GM12891 (cell line): ENCODE results near the gene GRIN2C.

Source experiments
- DNase-seq: peaks from one replicate; pipeline ENCODE4 v3.0.0; 2011; ENCODE audit warnings: low spot score; ENCODE audit not compliant: insufficient read length
- FAIRE-seq: peaks from 2 replicates; lab custom pipeline; 2011; peaks lifted over from hg19 to GRCh38; lab: Jason Lieb, UNC
- PAX5 ChIP-seq: IDR thresholded peaks from 2 replicates; pipeline ENCODE4 v1.6.1; 2011; ENCODE audit warnings: low read length, moderate library complexity, mild to moderate bottlenecking; ENCODE audit not compliant: insufficient read depth, severe bottlenecking
- POLR2A ChIP-seq: IDR thresholded peaks from 2 replicates; pipeline ENCODE4 v1.6.1; 2011; ENCODE audit warnings: low read depth, low read length, control low read depth
- POLR2AphosphoS5 ChIP-seq: IDR thresholded peaks from 2 replicates; pipeline ENCODE4 v1.6.1; 2011; ENCODE audit warnings: low read depth, low read length, control low read depth
- POU2F2 ChIP-seq: IDR thresholded peaks from 2 replicates; pipeline ENCODE4 v1.6.1; 2011; ENCODE audit warnings: low read depth, mild to moderate bottlenecking, control low read depth, low read length, moderate library complexity
- SPI1 ChIP-seq: IDR thresholded peaks from 2 replicates; pipeline ENCODE4 v1.6.1; 2011; ENCODE audit warnings: low read depth, low read length, control low read depth
- TAF1 ChIP-seq: IDR thresholded peaks from 2 replicates; pipeline ENCODE4 v1.6.1; 2011; ENCODE audit warnings: low read depth, low read length, control low read depth

Gene GRIN2C

DNA sequence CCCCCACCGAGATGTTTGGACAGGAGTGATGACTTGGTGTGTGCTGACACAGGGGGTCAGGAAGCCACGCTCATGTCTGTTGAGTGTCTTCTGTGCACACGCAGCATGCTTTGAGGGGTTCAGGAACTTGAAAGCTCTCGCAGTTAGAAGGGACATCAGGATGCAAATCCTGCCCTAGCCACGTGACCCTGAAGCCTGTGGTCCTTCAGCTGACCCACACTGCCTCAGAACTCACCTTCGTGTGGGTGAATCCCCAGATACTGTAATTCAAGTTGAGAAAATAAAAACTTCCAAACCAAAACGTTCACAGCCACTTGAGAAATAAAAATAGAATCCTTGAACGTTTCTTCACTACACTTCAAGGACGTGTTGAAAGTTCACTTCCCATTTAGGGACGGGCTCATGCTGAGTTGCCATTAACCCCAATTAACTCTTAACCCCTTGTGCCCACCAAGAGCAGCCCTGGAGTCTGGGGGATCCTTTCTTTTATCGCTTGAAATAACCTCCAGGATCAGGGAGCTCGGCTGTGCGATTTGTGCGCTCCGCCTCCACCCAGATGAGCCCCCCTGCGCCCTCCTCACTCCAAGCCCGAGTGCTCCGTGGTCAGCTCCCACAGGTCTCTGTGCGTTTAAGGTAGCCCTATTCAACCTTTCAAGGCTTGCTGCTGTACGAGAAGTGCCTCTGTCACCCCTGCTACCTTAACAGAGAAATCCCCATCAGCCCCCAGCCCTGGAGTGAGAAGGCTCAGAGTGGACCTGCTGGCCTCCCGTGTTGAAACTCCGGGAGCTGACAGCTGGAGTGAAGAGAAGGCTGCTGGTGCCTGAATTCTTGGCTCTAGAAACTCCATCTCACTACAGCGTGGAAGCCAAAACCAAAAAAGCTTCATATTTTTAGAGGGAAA, 47.3 kb downstream of the GRIN2C start:
- no peak for FAIRE-seq
- TF ChIP-seq TAF1, result no peak
- no peak for TF ChIP-seq POLR2AphosphoS5
- no peak for TF ChIP-seq PAX5
- TF ChIP-seq POLR2A, result no peak
- TF ChIP-seq SPI1, result no peak
- TF ChIP-seq POU2F2, result no peak
- DNase-seq, result no peak

DNA sequence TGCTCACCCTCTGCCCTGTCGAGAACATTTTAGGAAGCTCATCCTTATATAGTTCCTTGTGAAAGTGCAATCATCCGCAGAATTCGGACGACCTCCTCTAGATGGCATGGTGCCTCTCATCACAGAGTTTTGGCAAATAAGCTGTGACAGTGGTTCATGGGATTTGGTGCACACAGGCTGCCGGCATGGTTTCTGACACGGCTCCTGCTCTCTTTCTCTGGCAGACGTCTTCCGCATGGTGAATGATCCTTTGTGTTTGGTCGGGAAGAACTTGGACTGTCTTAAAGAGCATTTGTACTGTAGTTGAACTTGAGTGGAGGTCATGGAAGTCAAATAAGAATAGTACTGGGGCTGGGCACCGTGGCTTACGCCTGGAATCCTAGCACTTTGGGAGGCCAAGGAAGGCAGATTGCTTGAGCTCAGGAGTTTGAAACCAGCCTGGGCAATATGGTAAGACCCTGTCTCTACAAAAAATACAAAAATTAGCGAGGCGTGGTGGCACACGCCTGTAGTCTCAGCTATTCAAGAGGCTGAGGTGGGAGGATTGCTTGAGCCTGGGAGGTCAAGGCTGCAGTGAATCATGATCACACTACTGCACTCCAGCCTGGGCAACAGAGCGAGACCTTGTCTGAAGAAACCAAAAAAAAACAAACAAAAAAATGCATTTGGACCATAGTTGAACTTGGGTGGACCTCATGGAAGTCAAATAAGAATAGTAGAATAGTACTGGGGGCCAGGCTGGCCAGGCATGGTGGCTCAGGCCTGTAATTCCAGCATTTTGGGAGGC, 48.8 kb downstream of the GRIN2C start:
- TF ChIP-seq POU2F2 (no peak), SPI1 (no peak), POLR2AphosphoS5 (no peak), PAX5 (no peak), POLR2A (no peak), TAF1 (no peak)
- FAIRE-seq (no peak), DNase-seq (no peak)

DNA sequence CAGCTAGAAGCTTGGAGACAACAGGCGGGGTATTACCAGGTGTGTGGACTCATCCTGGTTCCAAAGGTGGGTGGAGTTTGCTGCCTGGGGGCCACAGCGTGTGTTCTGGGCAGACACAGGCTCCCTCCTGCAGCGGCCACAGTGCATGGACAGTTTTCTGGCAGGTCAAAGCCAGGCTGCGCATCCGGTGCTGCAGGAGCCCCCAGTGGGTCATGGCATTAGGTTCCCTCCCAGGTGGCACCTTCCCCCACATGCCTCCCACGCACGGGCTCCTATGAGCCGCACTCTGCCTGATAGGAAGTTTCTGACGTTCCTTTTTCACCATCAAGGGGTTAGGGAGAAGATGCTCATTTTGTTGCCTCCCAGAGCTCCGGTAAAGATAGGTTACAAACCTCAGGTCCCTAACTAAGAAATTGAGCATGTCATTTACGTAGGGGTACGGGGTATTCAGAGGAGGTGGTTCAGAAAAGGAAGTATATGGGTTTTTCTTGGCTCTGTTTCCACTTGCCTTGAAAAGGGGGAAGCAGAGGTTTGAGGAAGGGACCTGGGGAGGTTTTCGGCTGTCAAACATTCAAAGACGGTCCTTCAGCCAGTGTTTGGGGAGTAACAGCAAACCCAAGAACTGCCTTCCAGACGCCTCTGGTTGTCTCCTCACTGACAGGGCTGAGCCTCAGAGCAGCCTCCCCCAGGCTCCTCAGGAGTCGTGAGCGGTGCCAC, 50.8 kb downstream of the GRIN2C start:
- FAIRE-seq (no peak), DNase-seq (no peak)
- no peak for TF ChIP-seq SPI1
- TF ChIP-seq POLR2A, result no peak
- no peak for TF ChIP-seq POLR2AphosphoS5
- no peak for TF ChIP-seq POU2F2
- TF ChIP-seq TAF1, result no peak
- TF ChIP-seq PAX5, result no peak

DNA sequence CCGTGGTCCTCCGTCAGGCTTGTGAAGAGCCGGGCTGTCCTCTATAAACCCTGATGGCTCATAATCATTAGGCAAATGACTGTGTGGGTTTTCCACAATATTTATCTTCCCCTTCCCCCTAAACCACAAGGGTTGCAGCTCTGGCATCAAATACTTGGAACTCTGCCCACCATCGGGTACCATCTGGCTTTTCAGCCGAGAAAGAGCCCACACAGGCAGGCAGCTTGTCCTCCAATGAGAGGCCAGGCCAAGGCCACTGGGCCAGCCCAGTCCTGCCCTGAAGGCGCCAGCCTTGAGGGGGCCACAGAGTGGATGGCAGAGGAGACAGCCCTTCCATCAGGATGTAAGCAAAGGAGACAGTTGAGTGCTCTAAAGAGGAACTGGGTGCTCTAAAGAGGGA, 51.8 kb downstream of the GRIN2C start:
- DNase-seq (no peak), FAIRE-seq (no peak)
- no peak for TF ChIP-seq POU2F2
- TF ChIP-seq POLR2AphosphoS5, result no peak
- TF ChIP-seq PAX5, result no peak
- no peak for TF ChIP-seq TAF1
- no peak for TF ChIP-seq POLR2A
- TF ChIP-seq SPI1, result no peak

DNA sequence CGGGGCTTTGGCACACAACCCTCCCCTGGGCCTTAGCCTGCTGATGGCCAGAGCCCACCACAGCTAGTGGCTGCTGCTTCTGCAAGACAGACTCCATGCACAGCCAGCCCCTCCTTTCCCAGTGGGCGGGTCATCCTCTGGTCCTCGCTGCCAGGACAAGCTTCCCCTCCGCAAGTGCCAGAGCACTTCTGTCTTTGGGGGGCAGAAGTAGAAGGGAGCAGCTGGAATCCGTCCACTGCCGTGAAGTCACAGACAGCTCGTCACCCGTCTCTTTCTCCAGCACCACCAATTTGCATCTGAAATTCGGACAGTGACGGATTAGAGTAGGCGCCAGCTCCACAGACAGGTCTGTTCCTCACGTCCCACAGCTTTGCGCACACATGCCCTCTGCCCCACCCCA, 52.2 kb downstream of the GRIN2C start:
- DNase-seq (no peak), FAIRE-seq (no peak)
- TF ChIP-seq POLR2A (no peak), POU2F2 (no peak), PAX5 (no peak), TAF1 (no peak), POLR2AphosphoS5 (no peak), SPI1 (no peak)

DNA sequence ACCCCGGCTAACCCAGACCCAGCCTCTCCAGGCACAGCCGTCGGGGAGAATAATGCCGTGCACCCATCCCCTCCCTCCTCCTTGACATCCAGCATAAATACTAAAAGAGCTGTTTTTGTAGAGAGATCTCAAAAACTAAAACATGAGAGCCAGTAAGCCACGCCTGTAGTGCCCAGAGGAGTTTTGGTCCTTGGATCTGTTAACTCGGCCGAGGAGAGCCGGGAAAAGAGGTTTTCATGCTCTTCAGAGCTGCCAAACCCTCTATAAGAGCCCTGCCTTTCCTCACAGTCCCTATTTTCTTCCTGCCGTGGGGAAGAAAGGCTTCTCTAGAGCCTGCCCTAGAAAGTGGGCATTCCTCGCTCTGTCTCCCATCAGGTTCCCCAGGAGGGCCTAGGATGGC, 53.4 kb downstream of the GRIN2C start:
- no peak for FAIRE-seq
- no peak for DNase-seq
- no peak for TF ChIP-seq PAX5
- no peak for TF ChIP-seq TAF1
- TF ChIP-seq POU2F2, result no peak
- TF ChIP-seq POLR2AphosphoS5, result no peak
- no peak for TF ChIP-seq SPI1
- TF ChIP-seq POLR2A, result no peak

DNA sequence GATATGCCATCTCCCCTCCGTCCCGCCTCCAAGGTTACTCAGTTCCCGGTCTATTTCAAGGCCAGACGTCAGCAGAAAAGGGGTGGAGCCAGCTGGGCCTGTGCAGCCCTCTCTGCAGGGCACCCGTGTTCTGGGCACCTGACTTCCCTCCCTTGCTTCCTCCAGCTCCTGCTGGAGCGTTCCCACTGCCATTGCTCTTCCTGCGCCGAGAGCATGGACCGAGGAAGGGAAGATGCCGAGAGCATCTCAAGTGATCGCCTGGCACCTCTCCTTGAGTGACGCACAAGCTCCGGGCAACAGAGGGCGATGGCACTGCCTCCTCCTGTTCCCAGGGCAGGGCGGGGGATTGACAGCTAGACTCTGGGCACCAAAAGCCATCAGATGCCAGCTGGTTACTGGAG, 54.1 kb downstream of the GRIN2C start:
- no peak for FAIRE-seq
- DNase-seq, result no peak
- TF ChIP-seq POLR2AphosphoS5 (no peak), PAX5 (no peak), POLR2A (no peak), TAF1 (no peak), POU2F2 (no peak)

DNA sequence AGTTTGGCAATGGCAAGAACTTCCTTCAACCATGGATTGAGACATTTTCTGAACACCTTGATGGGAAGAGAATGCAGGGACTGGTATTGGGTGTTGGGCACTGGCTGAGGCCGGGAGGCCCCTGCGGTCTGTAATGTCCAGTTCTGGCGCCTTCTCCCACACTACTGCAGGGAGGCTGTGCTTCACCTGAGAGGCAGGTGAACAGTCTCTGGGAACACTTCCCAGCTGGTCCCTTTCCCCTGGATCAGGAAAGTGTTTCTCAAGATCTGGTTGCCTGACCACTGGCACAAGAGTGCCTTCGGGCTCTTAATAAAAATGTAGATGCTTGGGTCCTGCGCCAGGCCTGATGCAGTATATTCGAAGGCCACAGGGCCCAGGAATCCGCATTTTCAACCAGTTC, 55.0 kb downstream of the GRIN2C start:
- TF ChIP-seq TAF1 (no peak), POLR2AphosphoS5 (no peak), POLR2A (no peak), PAX5 (no peak), POU2F2 (no peak), SPI1 (no peak)
- FAIRE-seq, result no peak
- DNase-seq, result no peak

DNA sequence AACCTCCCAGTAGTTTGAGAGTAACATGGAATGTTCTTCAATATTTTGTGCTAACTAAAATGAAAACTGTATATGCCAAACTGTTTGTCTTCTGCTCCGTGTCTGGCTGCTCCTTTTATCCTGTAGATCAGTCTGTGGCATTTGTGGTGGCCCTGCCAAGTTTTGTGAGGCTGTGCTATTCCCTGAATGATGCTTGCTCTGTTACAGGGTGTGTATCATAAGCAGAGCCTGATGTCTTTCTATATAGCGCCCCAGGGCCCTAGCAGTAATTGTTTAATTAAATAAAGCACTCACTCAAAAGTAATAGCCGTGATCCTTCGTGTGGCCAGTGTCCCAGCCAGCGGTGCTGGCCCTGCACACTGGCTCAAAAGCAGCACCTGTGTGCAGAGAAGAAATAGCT, 55.7 kb downstream of the GRIN2C start:
- no peak for DNase-seq
- FAIRE-seq, result no peak
- TF ChIP-seq POU2F2, result no peak
- no peak for TF ChIP-seq PAX5
- no peak for TF ChIP-seq POLR2A
- TF ChIP-seq TAF1, result no peak
- no peak for TF ChIP-seq SPI1
